ENCODE data around the gene RNF10. TPM values are rescaled to one million over a fixed set of nuclear protein-coding genes. Genes with fewer than 3 reads are reported as not detected.
"Not testable (repeated sequence)": the region's sequence is repeated elsewhere in the genome, so short reads cannot be mapped to it uniquely, and the experiment has no call there.

The RNF10 gene
- total RNA-seq (2014; rRNA removed) (79.7 and 161 TPM in 2 replicates), Bru-seq, nascent RNA (percentile 95 among the genes with signal in this experiment), BruChase-seq, experiment 1, labeled RNA remaining after a 6-hour chase (percentile 94 among the genes with signal in this experiment), BruChase-seq, experiment 2, labeled RNA remaining after a 2-hour chase (percentile 95 among the genes with signal in this experiment)
- long read RNA-seq, transcript RNF10-201 (17 exons, 3,825 nt): major isoform, 598 of 1,038 reads
- long read RNA-seq, transcript RNF10-203 (17 exons, 2,671 nt): minor isoform, 76 of 1,038 reads
- long read RNA-seq, partial matches to known transcripts: 129 of 1,038 reads
- long read RNA-seq, other reads (novel, unspliced or antisense): 233 of 1,038 reads

DNA sequence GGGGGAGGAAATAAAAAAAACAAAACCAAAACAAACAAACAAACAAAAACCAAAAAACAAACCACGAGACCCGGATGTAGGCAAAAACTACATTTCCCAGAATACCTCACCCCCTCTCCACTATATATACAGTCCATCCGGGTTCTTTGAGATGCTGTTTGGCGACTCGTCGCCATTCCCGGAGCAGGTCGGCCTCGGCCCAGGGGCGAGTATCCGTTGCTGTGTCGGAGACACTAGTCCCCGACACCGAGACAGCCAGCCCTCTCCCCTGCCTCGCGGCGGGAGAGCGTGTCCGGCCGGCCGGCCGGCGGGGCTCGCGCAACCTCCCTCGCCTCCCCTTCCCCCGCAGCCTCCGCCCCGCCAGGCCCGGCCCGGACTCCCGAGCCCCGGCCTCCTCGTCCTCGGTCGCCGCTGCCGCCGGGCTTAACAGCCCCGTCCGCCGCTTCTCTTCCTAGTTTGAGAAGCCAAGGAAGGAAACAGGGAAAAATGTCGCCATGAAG, at the start of gene RNF10:
Gene RNF10 (plus strand): TSS at position 154 of the 500 bp plus-strand sequence. CDS start 456 bp downstream, outside the sequence.
- Histone ChIP-seq H3K4me1 (ENCODE audit: insufficient read depth, low read length) (peaks cover 36% of the 10 kb centered on the region), H3K9me3 (ENCODE audit: low read length) (no peaks in the 10 kb centered on the region), H3K27ac (ENCODE audit: low read length) (peak within 1 kb of the TSS; percentile 70), H3F3A (ENCODE audit: low read length, unreplicated experiment) (peaks cover 18% of the 10 kb centered on the region), H3K9me2 (replicated peaks; ENCODE audit: low read length) (no peaks in the 10 kb centered on the region), H4K20me1 (ENCODE audit: low read length) (peaks cover 40% of the 10 kb centered on the region), H2AFZ (ENCODE audit: low read length) (peak within 1 kb of the TSS; percentile 87), H3K79me2 (ENCODE audit: low read length) (peaks cover 54% of the 10 kb centered on the region), H3K9ac (ENCODE audit: low read length) (peak within 1 kb of the TSS; percentile 92), H3K4me3 (ENCODE audit: low read length) (peak within 1 kb of the TSS; percentile 92), H3K27me3 (ENCODE audit: low read length) (no peaks in the 10 kb centered on the region), H3K36me3 (ENCODE audit: low read depth, low read length) (peaks cover 4% of the 10 kb centered on the region; the same call in 1 of the 2 replicates), H3K4me2 (ENCODE audit: low read length) (peak within 1 kb of the TSS; percentile 90)
- TF ChIP-seq EZH2phosphoT487 (IDR thresholded peaks at IDR 0.05; ENCODE audit: borderline replicate concordance, low read length) (no peak), EZH2 (IDR thresholded peaks at IDR 0.05; ENCODE audit: low read length, unreplicated experiment) (no peak)
- TF ChIP-seq, protein P1, sequence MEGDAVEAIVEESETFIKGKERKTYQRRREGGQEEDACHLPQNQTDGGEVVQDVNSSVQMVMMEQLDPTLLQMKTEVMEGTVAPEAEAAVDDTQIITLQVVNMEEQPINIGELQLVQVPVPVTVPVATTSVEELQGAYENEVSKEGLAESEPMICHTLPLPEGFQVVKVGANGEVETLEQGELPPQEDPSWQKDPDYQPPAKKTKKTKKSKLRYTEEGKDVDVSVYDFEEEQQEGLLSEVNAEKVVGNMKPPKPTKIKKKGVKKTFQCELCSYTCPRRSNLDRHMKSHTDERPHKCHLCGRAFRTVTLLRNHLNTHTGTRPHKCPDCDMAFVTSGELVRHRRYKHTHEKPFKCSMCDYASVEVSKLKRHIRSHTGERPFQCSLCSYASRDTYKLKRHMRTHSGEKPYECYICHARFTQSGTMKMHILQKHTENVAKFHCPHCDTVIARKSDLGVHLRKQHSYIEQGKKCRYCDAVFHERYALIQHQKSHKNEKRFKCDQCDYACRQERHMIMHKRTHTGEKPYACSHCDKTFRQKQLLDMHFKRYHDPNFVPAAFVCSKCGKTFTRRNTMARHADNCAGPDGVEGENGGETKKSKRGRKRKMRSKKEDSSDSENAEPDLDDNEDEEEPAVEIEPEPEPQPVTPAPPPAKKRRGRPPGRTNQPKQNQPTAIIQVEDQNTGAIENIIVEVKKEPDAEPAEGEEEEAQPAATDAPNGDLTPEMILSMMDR (conservative IDR thresholded peaks at IDR 0.05; ENCODE audit: low read depth, low read length): no peak
- BruUV-seq (replicated peaks): no TSS peak
- DNase-seq (peak; percentile 94), ATAC-seq (peak; percentile 27)
- ChIA-PET CTCF (no interaction called here), POLR2A (ENCODE audit: unreplicated experiment) (no interaction called here)
- intact Hi-C loops (cut with micrococcal nuclease): loop anchor here (2.0 kb wide), 1 partner anchor 37 kb away; the partner anchor contains the start of gene DYNLL1

- H3K9ac ChIP-seq (ENCODE audit: low read length): no peak overlapping the region
- H3K4me1 ChIP-seq (ENCODE audit: insufficient read depth, low read length): peaks cover 16% of the 10 kb centered on the region
- H4K20me1 ChIP-seq (ENCODE audit: low read length): no peaks in the 10 kb centered on the region
- ATAC-seq (no peak), DNase-seq (no peak)
- intact Hi-C loops (cut with micrococcal nuclease): no loop called here
- no TSS peak for BruUV-seq (replicated peaks)
- H3K9me2 ChIP-seq (replicated peaks; ENCODE audit: low read length): no peaks in the 10 kb centered on the region
- ChIA-PET CTCF (no interaction called here), POLR2A (ENCODE audit: unreplicated experiment) (no interaction called here)
- no peaks in the 10 kb centered on the region for H3F3A ChIP-seq (ENCODE audit: low read length, unreplicated experiment)
- no peak overlapping the region for H3K4me3 ChIP-seq (ENCODE audit: low read length)
- no peaks in the 10 kb centered on the region for H3K79me2 ChIP-seq (ENCODE audit: low read length)
- no peak overlapping the region for H3K27ac ChIP-seq (ENCODE audit: low read length)
- H3K27me3 ChIP-seq (ENCODE audit: low read length): no peaks in the 10 kb centered on the region
- no peak overlapping the region for H2AFZ ChIP-seq (ENCODE audit: low read length)
- H3K4me2 ChIP-seq (ENCODE audit: low read length): no peak overlapping the region
- H3K36me3 ChIP-seq (ENCODE audit: low read depth, low read length): no peaks in the 10 kb centered on the region
- no peaks in the 10 kb centered on the region for H3K9me3 ChIP-seq (ENCODE audit: low read length)
- TF ChIP-seq, protein P1 (conservative IDR thresholded peaks at IDR 0.05; ENCODE audit: low read depth, low read length): no peak
- TF ChIP-seq EZH2phosphoT487 (IDR thresholded peaks at IDR 0.05; ENCODE audit: borderline replicate concordance, low read length): no peak
- no peak for TF ChIP-seq EZH2 (IDR thresholded peaks at IDR 0.05; ENCODE audit: low read length, unreplicated experiment)
Measured at GRCh38 chr12:120485961-120486881, 47.9 kb upstream of the RNF10 start.

DNA sequence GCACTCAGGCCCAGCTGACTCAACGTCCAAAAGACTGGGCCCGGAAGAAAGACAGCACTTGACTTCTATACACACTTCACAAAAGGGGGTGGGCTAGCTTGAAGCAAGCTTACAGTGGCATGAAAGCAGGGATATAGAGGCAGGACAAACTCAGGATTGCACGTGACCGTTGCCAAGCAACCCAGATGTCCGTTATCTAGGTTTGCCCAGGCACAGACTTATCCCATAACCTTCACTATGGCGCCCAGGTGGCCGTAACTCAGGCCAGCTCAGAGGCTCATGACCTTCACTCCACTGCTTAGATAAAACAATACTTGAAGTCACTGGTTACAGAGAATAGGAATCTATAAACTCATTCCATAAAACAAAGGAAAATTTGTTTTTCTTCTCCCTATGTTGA, 46.6 kb upstream of the RNF10 start:
- BruUV-seq (replicated peaks); H3K36me3 ChIP-seq (ENCODE audit: low read depth, low read length); DNase-seq; H2AFZ ChIP-seq (ENCODE audit: low read length); H3K9me2 ChIP-seq (replicated peaks; ENCODE audit: low read length); H3K27me3 ChIP-seq (ENCODE audit: low read length); CTCF ChIA-PET; H4K20me1 ChIP-seq (ENCODE audit: low read length); H3K4me2 ChIP-seq (ENCODE audit: low read length); H3K27ac ChIP-seq (ENCODE audit: low read length); POLR2A ChIA-PET (ENCODE audit: unreplicated experiment); intact Hi-C loops (cut with micrococcal nuclease); H3K9me3 ChIP-seq (ENCODE audit: low read length); H3K9ac ChIP-seq (ENCODE audit: low read length); ATAC-seq; H3F3A ChIP-seq (ENCODE audit: low read length, unreplicated experiment); H3K79me2 ChIP-seq (ENCODE audit: low read length); H3K4me3 ChIP-seq (ENCODE audit: low read length): not testable (repeated sequence)
- H3K4me1 ChIP-seq (ENCODE audit: insufficient read depth, low read length): peaks cover 13% of the 10 kb centered on the region
